ENCODE measurements around the gene NTM. TPM values are rescaled to one million over a fixed set of nuclear protein-coding genes. Genes with fewer than 3 reads are reported as not detected.

Gene NTM
- total and polyA plus RNA-seq, 4 experiments from 2014 or later: not detected

- no peaks in the 10 kb centered on the region for H3K36me3 ChIP-seq (ENCODE audit: insufficient read depth, low read length)
- intact Hi-C loops (cut with micrococcal nuclease): no loop called here
- H3K27ac Mint-ChIP-seq: no peak overlapping the region
- peaks cover 0 to 6% (median under 1%) of the 10 kb centered on the region in 8 donors for H3K9me3 Mint-ChIP-seq
- ChIA-PET CTCF (ENCODE audit: partially characterized antibody) (no interaction called here), POLR2A (ENCODE audit: partially characterized antibody) (no interaction called here)
- H3K4me1 Mint-ChIP-seq: no peaks in the 10 kb centered on the region
- H3K36me3 Mint-ChIP-seq: no peaks in the 10 kb centered on the region
- H3K27me3 Mint-ChIP-seq: peaks cover 0 to 1% of the 10 kb centered on the region in 2 donors
- H3K4me3 ChIP-seq (ENCODE audit: low read length in 2 of 2): no peak overlapping the region
- no peak overlapping the region for H3K4me3 Mint-ChIP-seq
- DNase-seq: no peak
- no peak overlapping the region for H3K27ac ChIP-seq (ENCODE audit: low read depth, low read length)
- no peaks in the 10 kb centered on the region for H3K4me1 ChIP-seq (ENCODE audit: insufficient read depth, low read length)
- H3K9me3 ChIP-seq (ENCODE audit: control insufficient read depth in 1 of 2, low read length in 2 of 2): no peaks in the 10 kb centered on the region
- H3K27me3 ChIP-seq (ENCODE audit: insufficient read depth, low read length): no peaks in the 10 kb centered on the region
Measured at GRCh38 chr11:131373756-131374155, 3.3 kb downstream of the NTM start.

- H3K36me3 Mint-ChIP-seq: no peaks in the 10 kb centered on the region
- Histone ChIP-seq H3K36me3 (ENCODE audit: insufficient read depth, low read length) (no peaks in the 10 kb centered on the region), H3K4me1 (ENCODE audit: insufficient read depth, low read length) (no peaks in the 10 kb centered on the region), H3K27ac (ENCODE audit: low read depth, low read length) (no peak overlapping the region), H3K4me3 (ENCODE audit: low read length in 2 of 2) (no peak overlapping the region), H3K9me3 (ENCODE audit: control insufficient read depth in 1 of 2, low read length in 2 of 2) (no peaks in the 10 kb centered on the region), H3K27me3 (ENCODE audit: insufficient read depth, low read length) (no peaks in the 10 kb centered on the region)
- POLR2A ChIA-PET (ENCODE audit: partially characterized antibody): no interaction called here
- no peaks in the 10 kb centered on the region for H3K27me3 Mint-ChIP-seq
- H3K27ac Mint-ChIP-seq: no peak overlapping the region
- no peak overlapping the region for H3K4me3 Mint-ChIP-seq
- H3K4me1 Mint-ChIP-seq: no peaks in the 10 kb centered on the region
- H3K9me3 Mint-ChIP-seq: peaks cover 0 to 6% (median 0%) of the 10 kb centered on the region in 8 donors
- DNase-seq: no peak
- CTCF ChIA-PET (ENCODE audit: partially characterized antibody): no interaction called here
- intact Hi-C loops (cut with micrococcal nuclease): no loop called here
Measured at GRCh38 chr11:131375421-131375820, 5.0 kb downstream of the NTM start.

GRCh38 chr11:131375915-131376314 is 5.5 kb downstream of the NTM start:
- ChIA-PET CTCF (ENCODE audit: partially characterized antibody) (no interaction called here), POLR2A (ENCODE audit: partially characterized antibody) (no interaction called here)
- DNase-seq: no peak
- no peak overlapping the region for H3K4me3 Mint-ChIP-seq
- no peaks in the 10 kb centered on the region for H3K4me1 Mint-ChIP-seq
- intact Hi-C loops (cut with micrococcal nuclease): no loop called here
- no peaks in the 10 kb centered on the region for H3K27me3 ChIP-seq (ENCODE audit: insufficient read depth, low read length)
- H3K9me3 Mint-ChIP-seq: peaks cover 0 to 6% (median 0%) of the 10 kb centered on the region in 8 donors
- H3K4me1 ChIP-seq (ENCODE audit: insufficient read depth, low read length): no peaks in the 10 kb centered on the region
- H3K27ac Mint-ChIP-seq: no peak overlapping the region
- no peak overlapping the region for H3K4me3 ChIP-seq (ENCODE audit: low read length in 2 of 2)
- H3K27ac ChIP-seq (ENCODE audit: low read depth, low read length): no peak overlapping the region
- H3K27me3 Mint-ChIP-seq: no peaks in the 10 kb centered on the region
- H3K9me3 ChIP-seq (ENCODE audit: control insufficient read depth in 1 of 2, low read length in 2 of 2): no peaks in the 10 kb centered on the region
- no peaks in the 10 kb centered on the region for H3K36me3 Mint-ChIP-seq
- H3K36me3 ChIP-seq (ENCODE audit: insufficient read depth, low read length): no peaks in the 10 kb centered on the region

GRCh38 chr11:131378931-131379330 is 8.5 kb downstream of the NTM start:
- Histone ChIP-seq H3K4me1 (ENCODE audit: insufficient read depth, low read length) (no peaks in the 10 kb centered on the region), H3K27ac (ENCODE audit: low read depth, low read length) (no peak overlapping the region), H3K36me3 (ENCODE audit: insufficient read depth, low read length) (no peaks in the 10 kb centered on the region), H3K4me3 (ENCODE audit: low read length in 2 of 2) (no peak overlapping the region), H3K27me3 (ENCODE audit: insufficient read depth, low read length) (no peaks in the 10 kb centered on the region), H3K9me3 (ENCODE audit: control insufficient read depth in 1 of 2, low read length in 2 of 2) (no peaks in the 10 kb centered on the region)
- no peaks in the 10 kb centered on the region for H3K36me3 Mint-ChIP-seq
- CTCF ChIA-PET (ENCODE audit: partially characterized antibody): no interaction called here
- no peak for DNase-seq
- no peaks in the 10 kb centered on the region for H3K4me1 Mint-ChIP-seq
- POLR2A ChIA-PET (ENCODE audit: partially characterized antibody): no interaction called here
- H3K27ac Mint-ChIP-seq: no peak overlapping the region
- no peak overlapping the region for H3K4me3 Mint-ChIP-seq
- intact Hi-C loops (cut with micrococcal nuclease): no loop called here
- no peaks in the 10 kb centered on the region for H3K27me3 Mint-ChIP-seq
- H3K9me3 Mint-ChIP-seq: peaks cover 0 to 6% (median 0%) of the 10 kb centered on the region in 8 donors

GRCh38 chr11:131385763-131386390 is 15.5 kb downstream of the NTM start:
- Histone ChIP-seq H3K4me3 (ENCODE audit: low read length in 2 of 2) (no peak overlapping the region), H3K36me3 (ENCODE audit: insufficient read depth, low read length) (no peaks in the 10 kb centered on the region), H3K27ac (ENCODE audit: low read depth, low read length) (no peak overlapping the region), H3K9me3 (ENCODE audit: control insufficient read depth in 1 of 2, low read length in 2 of 2) (no peaks in the 10 kb centered on the region), H3K27me3 (ENCODE audit: insufficient read depth, low read length) (no peaks in the 10 kb centered on the region), H3K4me1 (ENCODE audit: insufficient read depth, low read length) (no peaks in the 10 kb centered on the region)
- POLR2A ChIA-PET (ENCODE audit: partially characterized antibody): no interaction called here
- CTCF ChIA-PET (ENCODE audit: partially characterized antibody): no interaction called here
- no peaks in the 10 kb centered on the region for H3K27me3 Mint-ChIP-seq
- intact Hi-C loops (cut with micrococcal nuclease): no loop called here
- no peak for DNase-seq
- H3K4me3 Mint-ChIP-seq: no peak overlapping the region
- H3K4me1 Mint-ChIP-seq: no peaks in the 10 kb centered on the region
- H3K27ac Mint-ChIP-seq: no peak overlapping the region
- H3K9me3 Mint-ChIP-seq: peaks cover 0 to 3% (median 0%) of the 10 kb centered on the region in 8 donors
- H3K36me3 Mint-ChIP-seq: no peaks in the 10 kb centered on the region

- Histone ChIP-seq H3K4me1 (ENCODE audit: insufficient read depth, low read length) (no peaks in the 10 kb centered on the region), H3K27me3 (ENCODE audit: insufficient read depth, low read length) (no peaks in the 10 kb centered on the region), H3K27ac (ENCODE audit: low read depth, low read length) (no peak overlapping the region), H3K9me3 (ENCODE audit: control insufficient read depth in 1 of 2, low read length in 2 of 2) (no peaks in the 10 kb centered on the region), H3K36me3 (ENCODE audit: insufficient read depth, low read length) (no peaks in the 10 kb centered on the region), H3K4me3 (ENCODE audit: low read length in 2 of 2) (no peak overlapping the region)
- intact Hi-C loops (cut with micrococcal nuclease): no loop called here
- Mint-ChIP-seq H3K4me3 (no peak overlapping the region), H3K4me1 (no peaks in the 10 kb centered on the region), H3K27ac (no peak overlapping the region), H3K9me3 (peaks cover 0 to 3% (median 0%) of the 10 kb centered on the region in 8 donors), H3K27me3 (no peaks in the 10 kb centered on the region), H3K36me3 (no peaks in the 10 kb centered on the region)
- POLR2A ChIA-PET (ENCODE audit: partially characterized antibody): no interaction called here
- CTCF ChIA-PET (ENCODE audit: partially characterized antibody): no interaction called here
- DNase-seq: no peak
Measured at GRCh38 chr11:131386408-131386807, 16.0 kb downstream of the NTM start.

GRCh38 chr11:131388030-131388429 is 17.6 kb downstream of the NTM start:
- Histone ChIP-seq H3K27ac (ENCODE audit: low read depth, low read length) (no peak overlapping the region), H3K9me3 (ENCODE audit: control insufficient read depth in 1 of 2, low read length in 2 of 2) (no peaks in the 10 kb centered on the region), H3K36me3 (ENCODE audit: insufficient read depth, low read length) (no peaks in the 10 kb centered on the region), H3K27me3 (ENCODE audit: insufficient read depth, low read length) (no peaks in the 10 kb centered on the region), H3K4me1 (ENCODE audit: insufficient read depth, low read length) (no peaks in the 10 kb centered on the region), H3K4me3 (ENCODE audit: low read length in 2 of 2) (no peak overlapping the region)
- ChIA-PET CTCF (ENCODE audit: partially characterized antibody) (no interaction called here), POLR2A (ENCODE audit: partially characterized antibody) (no interaction called here)
- Mint-ChIP-seq H3K4me3 (no peak overlapping the region), H3K9me3 (peaks cover 0 to 3% (median 0%) of the 10 kb centered on the region in 8 donors), H3K36me3 (no peaks in the 10 kb centered on the region), H3K27me3 (no peaks in the 10 kb centered on the region), H3K27ac (no peak overlapping the region), H3K4me1 (no peaks in the 10 kb centered on the region)
- no peak for DNase-seq
- intact Hi-C loops (cut with micrococcal nuclease): no loop called here

GRCh38 chr11:131389582-131389981 is 19.2 kb downstream of the NTM start:
- Mint-ChIP-seq H3K27ac (no peak overlapping the region), H3K9me3 (peaks cover 0 to 3% (median 0%) of the 10 kb centered on the region in 8 donors), H3K36me3 (no peaks in the 10 kb centered on the region), H3K27me3 (no peaks in the 10 kb centered on the region), H3K4me1 (no peaks in the 10 kb centered on the region), H3K4me3 (no peak overlapping the region)
- no peak overlapping the region for H3K4me3 ChIP-seq (ENCODE audit: low read length in 2 of 2)
- intact Hi-C loops (cut with micrococcal nuclease): no loop called here
- no peak overlapping the region for H3K27ac ChIP-seq (ENCODE audit: low read depth, low read length)
- no peaks in the 10 kb centered on the region for H3K4me1 ChIP-seq (ENCODE audit: insufficient read depth, low read length)
- CTCF ChIA-PET (ENCODE audit: partially characterized antibody): no interaction called here
- no peaks in the 10 kb centered on the region for H3K36me3 ChIP-seq (ENCODE audit: insufficient read depth, low read length)
- no peak for DNase-seq
- POLR2A ChIA-PET (ENCODE audit: partially characterized antibody): no interaction called here
- no peaks in the 10 kb centered on the region for H3K27me3 ChIP-seq (ENCODE audit: insufficient read depth, low read length)
- H3K9me3 ChIP-seq (ENCODE audit: control insufficient read depth in 1 of 2, low read length in 2 of 2): no peaks in the 10 kb centered on the region

All from CD4-positive, alpha-beta memory T cell (primary cell).